NCI-H1417 (cell line): ENCODE results near the gene ITGA8.

Experiments used
- DNase-seq, 3 experiments: peaks; one replicate each; lab custom pipeline; 2025; lab: John Stamatoyannopoulos, UW

Gene ITGA8

GRCh38 chr10:15735763-15736162 is 16.0 kb upstream of the ITGA8 start:
- no peak for DNase-seq

- no peak for DNase-seq
These were observed 10.6 kb upstream of the ITGA8 start for GRCh38 chr10:15730341-15730740.

- no peak for DNase-seq
These were observed 10.2 kb upstream of the ITGA8 start for GRCh38 chr10:15729890-15730289.

- no peak for DNase-seq
These were observed 6.3 kb upstream of the ITGA8 start for GRCh38 chr10:15726042-15726441.

GRCh38 chr10:15725603-15726002 is 5.9 kb upstream of the ITGA8 start:
- peak in 2 of 3 experiments; percentile 29 to 32 for DNase-seq

- DNase-seq, result no peak
These were observed 5.0 kb upstream of the ITGA8 start for GRCh38 chr10:15724683-15725082.

- DNase-seq, result no peak
These were observed 4.1 kb upstream of the ITGA8 start for GRCh38 chr10:15723803-15724202.

- DNase-seq, result no peak
These were observed 1.0 kb upstream of the ITGA8 start for GRCh38 chr10:15720635-15721287.

- DNase-seq, result no peak
These were observed 448 bp downstream of the ITGA8 start for GRCh38 chr10:15719049-15719898.

- DNase-seq, result no peak
These were observed 1.1 kb downstream of the ITGA8 start for GRCh38 chr10:15718694-15719048.

GRCh38 chr10:15715619-15716227 is 4.0 kb downstream of the ITGA8 start:
- DNase-seq, result peak in 1 of 3 experiments; percentile 2

- DNase-seq, result no peak
These were observed 4.9 kb downstream of the ITGA8 start for GRCh38 chr10:15714847-15715246.

GRCh38 chr10:15712883-15713282 is 6.8 kb downstream of the ITGA8 start:
- no peak for DNase-seq

GRCh38 chr10:15710455-15710854 is 9.3 kb downstream of the ITGA8 start:
- DNase-seq, result no peak

- no peak for DNase-seq
These were observed 14.4 kb downstream of the ITGA8 start for GRCh38 chr10:15705298-15705697.

- no peak for DNase-seq
These were observed 15.1 kb downstream of the ITGA8 start for GRCh38 chr10:15704581-15704968.

- DNase-seq, result no peak
These were observed 15.7 kb downstream of the ITGA8 start for GRCh38 chr10:15703944-15704580.

- DNase-seq, result no peak
These were observed 16.4 kb downstream of the ITGA8 start for GRCh38 chr10:15703151-15703880.

- no peak for DNase-seq
These were observed 19.5 kb downstream of the ITGA8 start for GRCh38 chr10:15700078-15700674.

- DNase-seq, result no peak
These were observed 23.9 kb downstream of the ITGA8 start for GRCh38 chr10:15695852-15696251.

GRCh38 chr10:15690031-15690430 is 29.7 kb downstream of the ITGA8 start:
- DNase-seq, result no peak

GRCh38 chr10:15684768-15685167 is 35.0 kb downstream of the ITGA8 start:
- no peak for DNase-seq
